Hepatocyte (in vitro differentiated cells): ENCODE measurements around the gene PHLDA2.

ENCODE experiments used
- EZH2phosphoT487 ChIP-seq: fragments of 200-600 bp; sonication (generic); IDR thresholded peaks from one replicate; pipeline ENCODE4 v1.6.1; 2018; ENCODE audit warnings: antibody characterized with exemption, mild to moderate bottlenecking, low read depth, moderate library complexity; ENCODE audit not compliant: unreplicated experiment, severe bottlenecking
- TF ChIP-seq, protein P1 (sequence below): fragments of 200-600 bp; sonication (generic); IDR thresholded peaks from 2 replicates; pipeline ENCODE4 v1.5.1; 2016; ENCODE audit warnings: antibody characterized with exemption, mild to moderate bottlenecking; ENCODE audit not compliant: poor library complexity

DNA sequence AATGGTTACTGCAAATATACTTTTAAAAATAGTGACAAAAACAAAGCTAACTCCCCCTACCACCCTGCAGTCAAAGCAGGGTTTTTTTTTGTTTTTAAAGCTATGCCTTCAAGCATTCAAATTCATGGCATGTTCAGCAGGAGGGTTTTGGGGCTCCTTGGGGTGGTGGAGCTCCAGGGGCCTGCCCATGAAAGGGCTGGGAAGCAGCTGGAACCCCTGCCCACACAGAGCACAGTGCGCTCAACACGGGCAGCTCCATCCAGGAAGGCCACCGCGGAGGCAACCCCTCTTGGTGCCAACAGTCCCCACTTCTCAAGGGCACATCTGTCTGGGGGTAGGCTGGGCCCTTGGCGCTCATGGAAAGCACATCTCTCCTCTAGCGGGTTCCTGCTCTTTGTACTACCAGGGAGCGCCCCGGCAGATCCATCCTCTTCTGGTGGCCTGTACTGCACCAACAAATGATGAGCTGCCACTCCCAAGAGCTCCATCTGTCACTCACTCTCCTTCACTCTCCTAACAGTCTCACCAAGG lies 16.6 kb upstream of the PHLDA2 start:
- no peak for TF ChIP-seq EZH2phosphoT487
- TF ChIP-seq, protein P1, sequence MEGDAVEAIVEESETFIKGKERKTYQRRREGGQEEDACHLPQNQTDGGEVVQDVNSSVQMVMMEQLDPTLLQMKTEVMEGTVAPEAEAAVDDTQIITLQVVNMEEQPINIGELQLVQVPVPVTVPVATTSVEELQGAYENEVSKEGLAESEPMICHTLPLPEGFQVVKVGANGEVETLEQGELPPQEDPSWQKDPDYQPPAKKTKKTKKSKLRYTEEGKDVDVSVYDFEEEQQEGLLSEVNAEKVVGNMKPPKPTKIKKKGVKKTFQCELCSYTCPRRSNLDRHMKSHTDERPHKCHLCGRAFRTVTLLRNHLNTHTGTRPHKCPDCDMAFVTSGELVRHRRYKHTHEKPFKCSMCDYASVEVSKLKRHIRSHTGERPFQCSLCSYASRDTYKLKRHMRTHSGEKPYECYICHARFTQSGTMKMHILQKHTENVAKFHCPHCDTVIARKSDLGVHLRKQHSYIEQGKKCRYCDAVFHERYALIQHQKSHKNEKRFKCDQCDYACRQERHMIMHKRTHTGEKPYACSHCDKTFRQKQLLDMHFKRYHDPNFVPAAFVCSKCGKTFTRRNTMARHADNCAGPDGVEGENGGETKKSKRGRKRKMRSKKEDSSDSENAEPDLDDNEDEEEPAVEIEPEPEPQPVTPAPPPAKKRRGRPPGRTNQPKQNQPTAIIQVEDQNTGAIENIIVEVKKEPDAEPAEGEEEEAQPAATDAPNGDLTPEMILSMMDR = no peak
